Activated T-cell treated with anti-CD3 and anti-CD28 coated beads for 4 hours (primary cell): ENCODE results near the gene MSRB1.
A peak's percentile ranks its signal among the peaks of the same experiment; 100 is the strongest.

Experiments
- DNase-seq: peaks from one replicate; pipeline ENCODE4 v3.0.0-alpha.2; 2020

Gene MSRB1, protein sequence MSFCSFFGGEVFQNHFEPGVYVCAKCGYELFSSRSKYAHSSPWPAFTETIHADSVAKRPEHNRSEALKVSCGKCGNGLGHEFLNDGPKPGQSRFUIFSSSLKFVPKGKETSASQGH

DNA sequence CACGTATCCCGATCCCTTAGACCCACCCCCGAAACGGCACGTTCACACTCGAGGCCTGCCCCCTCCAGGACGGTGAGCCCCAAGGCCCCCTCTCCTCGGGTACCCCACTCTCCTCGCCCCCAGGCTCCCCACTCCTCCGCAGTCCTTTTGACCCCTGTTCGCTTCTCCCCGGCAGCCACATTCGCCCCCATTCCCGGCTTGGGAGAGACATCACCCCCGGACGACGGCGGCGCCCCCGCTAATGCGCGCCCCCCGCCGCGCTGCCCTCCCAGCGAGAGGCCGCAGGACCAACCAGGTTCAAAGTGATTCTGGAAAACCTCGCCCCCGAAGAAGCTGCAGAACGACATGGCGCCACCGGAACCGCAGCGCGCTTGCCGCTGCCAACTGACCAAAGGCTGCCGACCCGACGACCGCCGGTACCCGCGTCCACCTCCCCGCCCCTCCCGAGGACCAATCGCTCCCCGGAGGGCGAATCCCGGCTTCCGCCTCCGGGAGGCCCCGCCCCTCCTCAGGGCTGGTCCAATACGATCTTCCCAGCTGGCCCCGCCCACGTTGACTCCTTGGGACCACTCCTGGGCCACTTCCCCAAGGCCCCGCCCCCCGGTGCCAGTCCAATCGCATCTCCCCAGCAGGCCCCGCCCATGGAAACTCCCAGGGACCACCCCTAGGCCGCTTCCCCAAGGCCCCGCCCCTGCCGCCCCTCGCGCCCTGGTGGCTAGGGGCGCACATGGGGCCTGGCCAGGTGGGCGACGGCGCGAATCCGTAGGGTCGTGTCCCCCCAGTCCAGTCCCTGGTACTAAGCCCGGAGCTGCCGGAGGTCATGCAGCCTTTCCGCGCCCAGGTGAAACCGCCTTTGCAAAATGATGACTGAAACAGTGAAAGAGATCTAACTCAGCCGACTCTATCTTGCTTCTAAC is at the start of gene MSRB1:
Gene MSRB1 (minus strand): TSS at position 390 of the 917 bp plus-strand sequence. CDS start 43 bp downstream, at position 347.
- DNase-seq, result peak; percentile 98

DNA sequence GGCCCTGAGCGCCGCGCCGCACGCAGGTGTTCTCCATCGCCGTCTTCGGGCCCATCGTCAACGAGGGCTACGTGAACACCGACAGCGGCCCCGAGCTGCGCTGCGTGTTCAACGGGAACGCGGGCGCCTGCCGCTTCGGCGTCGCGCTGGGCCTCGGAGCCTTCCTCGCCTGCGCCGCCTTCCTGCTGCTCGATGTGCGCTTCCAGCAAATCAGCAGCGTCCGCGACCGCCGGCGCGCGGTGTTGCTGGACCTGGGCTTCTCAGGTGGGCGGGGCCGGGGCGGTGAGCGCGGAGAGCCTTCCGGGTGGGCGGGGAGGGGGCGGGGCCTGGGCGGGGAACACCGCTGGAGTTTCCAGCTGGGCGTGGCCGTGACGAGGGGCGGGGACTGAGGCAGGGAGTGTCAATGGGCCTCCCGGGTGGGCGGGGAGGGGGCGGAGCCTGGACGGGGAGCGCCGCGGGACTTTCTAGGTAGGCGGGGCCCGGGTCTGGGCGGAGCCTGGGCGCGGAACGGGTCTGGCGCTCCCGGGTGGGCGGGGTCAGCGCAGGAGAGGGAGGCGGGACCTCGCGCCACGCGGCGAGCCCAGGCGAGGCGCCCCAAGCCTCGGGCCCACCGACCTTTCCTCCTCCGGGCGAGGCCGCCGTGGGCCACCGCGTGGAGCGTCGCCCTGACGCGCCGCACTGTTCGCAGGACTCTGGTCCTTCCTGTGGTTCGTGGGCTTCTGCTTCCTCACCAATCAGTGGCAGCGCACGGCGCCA is 49.1 kb upstream of the MSRB1 start:
- DNase-seq, result peak; percentile 99

DNA sequence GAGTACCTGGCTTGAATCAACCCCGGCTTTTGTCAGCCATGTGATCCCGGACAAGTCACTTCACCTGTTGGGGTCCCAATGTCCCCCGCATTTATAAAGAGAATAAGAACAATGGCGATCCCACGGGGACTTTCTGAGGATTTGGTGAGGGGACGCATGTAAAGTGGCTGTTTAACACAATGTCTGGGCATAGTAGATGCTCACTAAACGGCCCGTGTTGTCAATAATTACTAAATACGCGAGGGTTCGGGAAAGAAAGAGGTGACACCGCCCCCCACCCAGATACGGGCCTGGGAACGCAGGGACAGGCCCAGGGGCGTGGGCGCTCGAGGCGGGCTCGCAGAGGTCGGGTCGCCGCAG is 48.6 kb upstream of the MSRB1 start:
- DNase-seq, result no peak

DNA sequence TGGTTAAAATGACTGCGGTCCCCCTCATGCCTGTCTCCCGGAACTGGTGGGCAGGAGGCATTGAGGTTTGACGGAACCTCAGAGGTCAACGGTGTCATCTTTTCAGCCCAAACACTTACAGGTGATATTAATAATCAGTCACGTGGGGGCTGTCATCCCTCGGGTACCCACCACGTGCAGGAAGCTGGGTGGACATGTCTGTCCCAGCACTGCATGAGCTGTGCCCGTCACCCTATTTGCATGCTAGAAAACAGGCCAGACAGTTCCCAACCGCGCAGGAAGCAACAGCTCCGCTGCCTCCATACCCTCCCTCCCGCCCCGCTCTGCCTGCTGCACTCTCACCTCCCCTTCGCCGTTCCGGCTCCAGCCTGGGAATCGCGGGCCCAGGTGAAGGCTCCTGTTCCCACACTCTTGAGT is 48.1 kb upstream of the MSRB1 start:
- no peak for DNase-seq

DNA sequence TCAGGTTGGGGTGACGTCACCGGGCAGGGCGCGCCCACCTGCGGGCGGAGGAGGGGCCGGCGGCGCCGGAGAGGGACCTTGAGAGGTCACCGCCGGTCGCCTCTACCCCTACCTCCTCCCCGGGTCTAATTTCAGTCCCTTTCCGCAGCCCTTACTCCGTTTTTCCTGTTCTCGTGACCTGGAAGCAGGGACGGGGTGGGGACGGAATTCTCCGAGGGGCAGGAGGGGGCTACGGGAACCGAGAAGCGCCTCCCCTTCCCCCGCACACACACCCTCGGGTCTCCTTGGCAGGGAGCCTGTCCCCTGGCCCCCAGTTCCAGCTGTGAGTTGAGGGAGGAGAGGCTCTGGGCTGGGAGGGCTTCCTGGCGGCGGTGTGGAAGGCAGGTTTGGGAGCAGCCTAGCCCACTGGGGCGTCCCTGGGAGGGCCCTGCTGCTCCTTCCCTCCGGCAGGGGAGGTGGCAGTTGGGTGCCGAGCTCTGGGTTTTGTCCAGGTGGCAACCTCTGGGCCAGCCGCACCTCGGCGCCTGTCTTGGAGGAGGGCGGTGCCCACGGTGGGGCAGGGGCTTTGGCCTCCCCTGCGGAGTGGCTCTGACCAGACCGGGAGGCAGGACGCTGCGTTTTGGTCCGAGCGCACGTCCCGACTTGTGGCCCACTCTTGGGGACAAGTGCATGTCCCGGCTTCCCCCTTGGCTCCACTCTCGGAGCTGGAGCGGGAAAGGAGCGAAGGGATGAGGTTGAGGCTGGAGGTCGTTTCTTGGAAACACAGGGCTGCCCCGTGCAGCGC is 47.5 kb upstream of the MSRB1 start:
- no peak for DNase-seq

DNA sequence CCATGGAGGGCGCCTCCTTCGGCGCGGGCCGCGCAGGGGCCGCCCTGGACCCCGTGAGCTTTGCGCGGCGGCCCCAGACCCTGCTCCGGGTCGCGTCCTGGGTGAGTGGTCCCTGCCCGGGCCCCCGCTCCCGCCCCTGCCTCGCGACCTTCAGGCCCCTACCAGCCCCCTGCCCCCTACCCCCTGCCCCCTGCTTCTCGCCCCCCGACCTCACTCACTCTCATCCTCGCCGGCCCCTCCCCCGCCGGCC is 47.0 kb upstream of the MSRB1 start:
- DNase-seq, result no peak

DNA sequence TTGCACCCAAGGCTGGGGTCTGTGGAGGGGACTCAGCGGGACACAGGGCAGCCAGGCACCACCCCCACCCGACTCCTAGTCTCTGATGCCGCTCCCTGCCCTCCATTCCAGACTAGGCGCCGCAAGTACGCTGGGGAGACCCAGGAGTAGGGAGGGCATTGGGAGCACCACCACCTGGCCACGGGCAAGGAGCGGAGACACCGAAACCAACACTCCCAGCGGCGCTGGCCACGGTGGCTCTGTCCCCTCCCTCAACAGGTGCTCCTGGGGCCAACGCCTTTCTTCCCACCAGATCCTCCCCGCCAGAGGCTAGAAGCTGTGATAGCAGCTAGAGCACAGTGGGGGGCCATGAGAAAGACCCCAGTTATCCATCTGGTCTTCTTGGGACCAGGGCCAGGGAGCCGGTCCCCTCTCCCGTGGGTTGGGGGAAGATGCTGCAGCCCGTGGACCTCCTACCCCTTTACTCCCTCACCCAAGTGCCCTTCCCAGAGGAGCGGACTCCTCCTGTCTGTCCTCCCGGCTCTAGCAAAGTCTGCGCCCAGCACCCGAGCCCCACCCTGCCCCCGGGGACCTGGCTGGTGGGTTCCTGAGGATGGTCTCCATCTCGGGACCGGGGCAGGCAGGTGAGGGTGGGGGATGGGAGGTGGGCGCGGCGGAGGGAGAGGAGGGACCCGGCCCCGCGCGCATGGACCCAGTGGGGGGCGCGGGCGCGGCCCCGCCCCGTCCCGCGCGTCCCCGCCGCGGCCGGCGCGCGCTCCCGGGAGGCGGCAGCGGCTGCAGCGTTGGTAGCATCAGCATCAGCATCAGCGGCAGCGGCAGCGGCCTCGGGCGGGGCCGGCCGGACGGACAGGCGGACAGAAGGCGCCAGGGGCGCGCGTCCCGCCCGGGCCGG is 46.5 kb upstream of the MSRB1 start, which contains the start of gene SYNGR3:
Gene SYNGR3 (plus strand): TSS at position 762 of the 892 bp plus-strand sequence. CDS start 133 bp downstream, outside the sequence.
- DNase-seq, result no peak

DNA sequence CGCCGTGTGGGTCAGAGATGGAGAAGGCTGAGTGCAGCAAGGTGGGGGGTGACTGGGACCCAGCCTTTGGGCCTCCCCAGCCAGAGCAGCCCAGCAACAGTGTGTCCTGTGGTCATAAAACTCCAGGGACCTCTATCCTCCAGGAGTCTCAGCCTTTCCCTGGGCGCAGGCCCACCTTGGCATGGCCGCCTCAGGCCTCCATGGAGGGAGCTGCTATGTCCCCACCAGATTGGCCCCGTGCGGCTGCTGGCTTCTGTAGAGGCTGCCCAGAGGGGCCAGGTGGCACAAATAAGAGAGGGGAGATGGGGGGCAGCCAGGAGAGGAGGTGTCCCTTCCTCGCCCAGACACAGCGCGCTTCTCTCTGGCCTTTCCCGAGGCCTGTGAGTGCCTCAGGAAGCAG is 44.2 kb upstream of the MSRB1 start:
- no peak for DNase-seq

DNA sequence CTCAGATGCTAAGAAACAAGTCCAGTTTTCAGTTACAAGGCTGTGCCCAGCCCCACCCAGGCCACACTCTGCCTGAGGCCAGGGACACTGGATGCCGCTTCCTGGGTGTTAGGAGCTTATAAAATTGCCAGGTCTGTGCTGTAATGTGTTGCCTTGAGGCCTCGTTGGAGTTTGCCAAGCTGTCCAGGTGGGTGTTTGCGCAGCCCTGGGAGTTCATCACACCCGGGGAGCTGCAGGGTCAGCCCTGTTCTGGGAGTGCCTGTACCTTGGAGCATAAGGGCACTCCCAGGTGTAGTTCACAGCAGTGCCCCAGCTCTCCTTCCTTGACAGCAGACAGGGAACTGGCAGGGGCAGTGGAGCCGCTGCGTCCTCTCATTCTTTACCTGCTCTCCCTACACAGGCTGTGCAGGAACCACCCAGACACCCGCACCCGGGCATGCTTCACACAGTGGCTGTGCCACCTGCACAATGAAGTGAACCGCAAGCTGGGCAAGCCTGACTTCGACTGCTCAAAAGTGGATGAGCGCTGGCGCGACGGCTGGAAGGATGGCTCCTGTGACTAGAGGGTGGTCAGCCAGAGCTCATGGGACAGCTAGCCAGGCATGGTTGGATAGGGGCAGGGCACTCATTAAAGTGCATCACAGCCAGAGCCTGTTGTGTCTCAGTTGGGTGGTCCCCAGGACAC is 42.6 kb upstream of the MSRB1 start:
- DNase-seq, result no peak

DNA sequence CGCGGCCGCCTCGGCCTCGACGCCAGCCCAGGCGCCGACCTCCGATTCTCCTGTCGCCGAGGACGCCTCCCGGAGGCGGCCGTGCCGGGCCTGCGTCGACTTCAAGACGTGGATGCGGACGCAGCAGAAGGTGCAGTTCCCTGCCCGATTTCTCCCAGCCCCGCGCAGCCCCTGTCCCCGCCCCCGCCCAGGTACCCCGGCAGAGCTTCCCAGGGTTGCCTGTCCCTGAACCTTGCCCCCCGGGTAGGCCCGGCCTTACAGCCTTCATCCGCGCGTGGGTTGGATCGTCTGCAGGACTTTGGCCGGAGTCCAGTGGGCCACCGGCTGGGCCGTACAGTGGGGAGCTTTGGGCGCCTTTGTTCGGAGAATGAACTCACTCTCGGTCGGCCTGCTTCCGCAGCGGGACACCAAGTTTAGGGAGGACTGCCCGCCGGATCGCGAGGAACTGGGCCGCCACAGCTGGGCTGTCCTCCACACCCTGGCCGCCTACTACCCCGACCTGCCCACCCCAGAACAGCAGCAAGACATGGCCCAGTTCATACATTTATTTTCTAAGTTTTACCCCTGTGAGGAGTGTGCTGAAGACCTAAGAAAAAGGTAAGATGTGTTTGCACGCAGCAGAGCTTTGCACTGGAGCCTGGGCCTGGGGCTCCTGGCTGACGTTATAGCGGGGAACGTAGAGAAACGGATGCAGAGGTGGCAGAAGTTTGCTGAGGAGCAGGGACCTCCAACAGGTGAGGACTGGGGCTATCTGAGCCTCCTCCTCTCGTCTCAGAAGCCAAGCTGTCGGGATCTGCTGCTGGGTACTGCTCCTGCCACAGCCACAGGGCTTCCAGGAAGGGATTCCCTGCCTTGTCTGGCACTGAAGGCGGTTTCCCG is 41.6 kb upstream of the MSRB1 start:
- DNase-seq, result no peak

DNA sequence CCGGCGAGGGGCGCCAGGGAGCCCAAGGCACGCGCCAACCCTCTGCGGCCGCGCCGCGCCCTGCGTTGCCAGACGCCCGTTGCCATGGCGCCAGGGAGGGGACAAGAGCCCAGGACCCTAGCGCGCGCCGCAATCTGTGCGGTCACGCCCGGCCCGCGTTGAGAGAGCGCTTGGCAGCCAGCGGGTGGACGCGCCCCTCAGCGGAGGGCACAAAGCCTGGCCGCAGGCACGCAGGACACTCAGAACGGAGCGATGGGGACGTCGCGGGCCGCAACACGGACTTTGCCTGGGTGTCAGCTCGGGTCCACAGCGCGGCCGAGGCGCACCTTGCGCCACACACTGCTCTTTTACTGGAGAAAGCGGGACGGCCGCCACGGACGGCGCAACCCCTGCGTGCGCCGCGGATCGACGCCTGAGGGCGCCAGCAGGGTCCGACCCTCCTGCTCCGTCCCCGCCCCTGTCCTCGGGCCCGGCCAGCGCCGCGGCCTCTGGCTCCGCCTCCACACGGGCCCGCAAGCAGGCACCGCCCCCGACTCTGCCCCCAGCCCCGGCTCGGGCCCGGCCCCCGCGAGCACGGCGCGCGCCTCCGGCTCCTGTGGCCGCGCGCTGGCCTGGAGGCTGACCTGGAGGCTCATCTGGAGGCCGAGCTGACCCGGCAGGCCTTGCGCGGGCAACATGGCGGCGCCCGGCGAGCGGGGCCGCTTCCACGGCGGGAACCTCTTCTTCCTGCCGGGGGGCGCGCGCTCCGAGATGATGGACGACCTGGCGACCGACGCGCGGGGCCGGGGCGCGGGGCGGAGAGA is 40.7 kb upstream of the MSRB1 start, which contains the start of gene GFER:
Gene GFER (plus strand): TSS at position 650 of the 803 bp plus-strand sequence. CDS start 26 bp downstream, at position 676.
- DNase-seq, result no peak

DNA sequence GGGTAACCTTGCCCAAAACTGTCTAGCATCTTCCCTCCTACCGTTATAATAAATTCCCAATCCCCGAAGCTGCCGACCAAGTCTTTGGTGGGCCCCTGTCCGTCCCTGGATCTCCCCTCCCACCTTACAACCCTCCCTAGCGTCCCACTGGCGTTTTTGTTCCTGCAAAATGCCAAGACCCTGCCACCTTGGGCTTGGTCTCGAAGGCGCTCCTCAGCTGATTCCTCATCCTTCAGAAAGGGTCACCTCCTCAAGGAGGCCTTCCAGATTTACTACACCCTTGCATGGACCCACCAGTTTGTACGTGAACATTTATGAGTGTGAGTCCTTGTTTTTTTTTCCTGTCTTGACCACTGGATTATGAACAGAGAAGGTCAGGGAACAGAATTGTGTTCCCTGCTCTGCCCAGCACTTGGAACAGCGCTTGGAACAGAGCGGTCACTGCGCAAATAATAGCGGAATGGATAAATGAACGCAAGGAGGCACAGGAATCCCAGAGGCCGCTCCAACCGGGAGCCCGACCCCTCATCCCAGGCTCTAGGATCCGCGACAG is 40.1 kb upstream of the MSRB1 start:
- DNase-seq, result no peak

DNA sequence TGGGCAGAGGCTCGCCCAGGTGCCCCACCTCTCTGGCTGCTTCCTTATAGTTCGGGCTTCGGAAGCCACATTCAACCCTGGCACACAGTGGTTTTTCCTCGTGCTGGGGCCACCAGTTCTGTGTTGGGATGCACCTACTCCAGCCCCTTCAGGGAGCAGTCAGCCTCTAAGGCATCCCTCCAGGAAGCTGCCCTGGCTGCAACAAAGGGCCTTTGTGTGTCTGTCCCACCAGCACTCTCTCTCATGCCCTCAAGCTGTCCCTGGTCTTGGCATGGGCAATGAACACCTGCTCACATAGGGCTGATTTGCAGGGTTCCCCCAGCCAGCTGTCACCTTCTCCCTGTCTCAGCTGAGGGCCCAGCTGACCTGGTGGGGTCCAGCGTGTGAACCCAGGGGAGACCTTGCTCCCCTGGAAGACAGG is 39.0 kb upstream of the MSRB1 start:
- DNase-seq, result no peak

DNA sequence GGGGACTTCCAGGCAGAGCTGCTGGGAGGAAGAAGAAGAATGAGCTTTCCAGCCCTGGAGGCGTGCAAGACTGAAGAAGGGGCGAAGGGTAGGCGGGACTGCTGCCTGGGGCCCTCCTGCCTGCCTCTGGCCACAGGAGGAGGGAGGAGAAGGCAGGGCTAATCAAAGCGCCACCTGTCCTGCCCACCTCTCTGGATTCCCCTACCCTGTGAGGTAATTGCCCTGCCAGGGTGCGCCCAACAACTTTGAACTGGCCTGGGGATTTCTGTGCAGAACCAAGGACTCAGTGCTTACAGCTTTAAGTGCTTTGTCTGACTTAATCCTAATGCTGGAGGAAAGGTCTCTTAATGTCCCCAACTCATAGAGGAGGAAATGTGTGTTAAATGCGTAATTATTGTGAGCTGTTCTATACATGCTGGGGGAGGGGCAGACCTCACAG is 38.4 kb upstream of the MSRB1 start, which contains the start of gene NOXO1:
Gene NOXO1 (minus strand): TSS at position 72 of the 439 bp plus-strand sequence. CDS start 290 bp downstream, outside the sequence.
- DNase-seq, result no peak

DNA sequence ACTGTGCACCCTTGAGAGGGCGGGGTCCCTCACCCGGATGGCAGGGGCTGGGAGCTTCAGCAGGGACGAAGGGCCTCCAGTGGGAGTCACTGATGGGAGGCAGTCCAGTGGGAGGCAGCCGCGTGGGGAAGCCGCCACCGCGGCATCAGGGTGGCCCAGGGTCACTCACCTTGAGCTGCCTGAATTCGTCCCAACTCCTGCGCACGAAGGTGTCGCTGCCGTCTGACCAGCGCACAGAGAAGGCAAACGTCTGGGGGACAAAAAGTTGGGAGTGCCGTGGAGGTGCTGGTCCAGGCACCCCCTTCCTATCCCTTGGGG is 37.7 kb upstream of the MSRB1 start:
- DNase-seq, result no peak

DNA sequence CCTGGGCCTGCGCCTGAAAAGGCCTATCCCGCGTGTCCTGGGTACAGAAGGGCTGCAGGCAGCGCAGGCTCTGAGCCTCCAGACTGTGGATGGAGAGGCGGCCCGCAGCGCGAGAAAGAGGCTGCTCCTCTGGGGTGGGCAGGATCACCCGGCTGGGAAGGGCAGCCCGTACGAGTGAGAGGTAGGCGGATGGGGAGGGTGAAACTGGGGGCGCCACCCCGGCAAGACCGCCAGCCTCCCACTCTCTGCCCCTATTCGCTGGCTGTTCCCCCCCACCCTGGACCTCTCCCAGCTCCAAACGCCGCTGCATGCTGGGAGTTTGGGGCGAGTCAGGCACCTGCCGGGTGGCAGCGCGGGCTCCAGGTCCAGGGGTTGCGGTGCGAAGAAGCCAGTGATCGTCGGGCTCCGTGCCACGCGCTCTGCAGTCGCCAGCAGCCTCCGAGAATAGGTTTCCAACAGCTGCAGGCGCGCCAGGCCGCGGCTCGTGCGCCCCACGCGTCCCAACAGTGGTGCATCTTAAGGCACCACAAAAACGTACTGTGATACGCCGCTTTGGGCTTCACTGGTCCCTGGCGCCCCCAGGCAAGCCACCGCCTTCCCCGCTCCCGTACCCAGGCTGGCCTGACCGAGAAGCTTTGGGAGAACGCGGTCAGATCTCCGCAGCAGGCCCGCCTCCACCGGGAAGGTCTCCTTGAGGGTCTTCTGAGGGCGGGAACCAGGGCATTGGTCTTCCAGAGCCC is 37.2 kb upstream of the MSRB1 start:
- no peak for DNase-seq

DNA sequence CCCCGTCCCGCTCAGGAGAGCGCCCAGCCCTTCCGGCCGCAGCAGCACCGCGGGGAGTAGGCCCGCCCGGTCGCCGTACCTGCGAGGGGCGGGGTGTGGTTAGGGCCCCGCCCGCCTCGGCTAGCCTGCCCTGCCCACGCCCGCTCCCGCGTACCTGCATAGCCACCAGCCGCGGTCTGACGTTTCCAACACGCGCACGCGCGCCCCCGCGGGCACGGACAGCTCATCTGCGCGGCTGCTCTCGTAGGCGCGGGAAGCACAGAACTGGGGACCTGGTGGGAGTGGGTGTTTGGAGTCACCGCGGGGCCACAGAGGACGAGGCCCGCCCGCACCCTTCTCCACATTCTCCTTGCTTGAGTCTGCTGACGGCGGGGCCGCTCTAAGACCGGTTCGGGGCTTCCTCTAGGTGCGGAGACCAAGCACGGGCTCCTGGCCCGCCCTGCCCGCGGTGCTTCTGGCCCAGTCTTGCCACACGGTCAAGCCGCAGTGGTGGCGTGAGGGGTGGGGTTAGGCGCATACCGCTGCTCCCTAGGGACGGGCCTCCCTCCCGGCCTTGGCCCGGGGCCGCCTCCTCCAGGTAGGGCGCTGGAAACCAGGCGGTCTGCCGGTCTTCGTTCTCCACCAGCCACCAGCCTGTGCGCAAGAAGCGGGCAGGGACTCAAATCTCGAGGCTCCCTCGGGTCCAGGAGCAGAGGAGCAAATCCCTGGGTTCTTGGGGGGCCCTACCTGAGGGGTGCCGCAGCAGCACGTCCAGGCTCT is 36.5 kb upstream of the MSRB1 start:
- no peak for DNase-seq
